Fibroblast of pulmonary artery (primary cell): Measurements from ENCODE around the gene GBF1.

Experiments used
- DNase-seq: peaks from one replicate; pipeline ENCODE4 v3.0.0-alpha.2; 2010; ENCODE audit warnings: low read depth
- H3K4me3 ChIP-seq: replicated peaks from 2 replicates; pipeline ENCODE4 v1.5.1; 2011; ENCODE audit warnings: low read depth, mild to moderate bottlenecking, control low read depth, low read length, moderate library complexity
- CTCF ChIP-seq: IDR thresholded peaks from 2 replicates; pipeline ENCODE4 v1.5.1; 2011; ENCODE audit warnings: mild to moderate bottlenecking, control low read depth, low read length, inconsistent platforms; ENCODE audit errors: missing control alignments

Gene GBF1

DNA sequence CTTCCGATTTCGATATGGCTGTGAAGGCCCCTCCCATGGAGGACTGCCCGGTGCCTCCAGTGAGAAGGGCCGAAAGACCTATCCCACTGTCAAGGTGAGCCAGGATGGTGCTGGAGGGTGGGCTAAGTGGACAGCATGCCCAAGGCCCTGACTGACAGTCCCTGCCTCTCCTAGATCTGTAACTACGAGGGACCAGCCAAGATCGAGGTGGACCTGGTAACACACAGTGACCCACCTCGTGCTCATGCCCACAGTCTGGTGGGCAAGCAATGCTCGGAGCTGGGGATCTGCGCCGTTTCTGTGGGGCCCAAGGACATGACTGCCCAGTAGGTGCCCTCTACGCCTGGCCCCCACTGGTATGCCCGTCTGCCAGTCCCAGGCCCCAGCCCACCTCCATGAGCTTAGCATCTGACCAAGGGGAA lies 151.4 kb downstream of the GBF1 start:
- DNase-seq = no peak
- no peak for TF ChIP-seq CTCF
- H3K4me3 ChIP-seq = peak overlapping the region; percentile 75

GRCh38 chr10:102397222-102398171 lies 152.2 kb downstream of the GBF1 start:
- no peak for TF ChIP-seq CTCF
- H3K4me3 ChIP-seq = no peak overlapping the region
- no peak for DNase-seq

DNA sequence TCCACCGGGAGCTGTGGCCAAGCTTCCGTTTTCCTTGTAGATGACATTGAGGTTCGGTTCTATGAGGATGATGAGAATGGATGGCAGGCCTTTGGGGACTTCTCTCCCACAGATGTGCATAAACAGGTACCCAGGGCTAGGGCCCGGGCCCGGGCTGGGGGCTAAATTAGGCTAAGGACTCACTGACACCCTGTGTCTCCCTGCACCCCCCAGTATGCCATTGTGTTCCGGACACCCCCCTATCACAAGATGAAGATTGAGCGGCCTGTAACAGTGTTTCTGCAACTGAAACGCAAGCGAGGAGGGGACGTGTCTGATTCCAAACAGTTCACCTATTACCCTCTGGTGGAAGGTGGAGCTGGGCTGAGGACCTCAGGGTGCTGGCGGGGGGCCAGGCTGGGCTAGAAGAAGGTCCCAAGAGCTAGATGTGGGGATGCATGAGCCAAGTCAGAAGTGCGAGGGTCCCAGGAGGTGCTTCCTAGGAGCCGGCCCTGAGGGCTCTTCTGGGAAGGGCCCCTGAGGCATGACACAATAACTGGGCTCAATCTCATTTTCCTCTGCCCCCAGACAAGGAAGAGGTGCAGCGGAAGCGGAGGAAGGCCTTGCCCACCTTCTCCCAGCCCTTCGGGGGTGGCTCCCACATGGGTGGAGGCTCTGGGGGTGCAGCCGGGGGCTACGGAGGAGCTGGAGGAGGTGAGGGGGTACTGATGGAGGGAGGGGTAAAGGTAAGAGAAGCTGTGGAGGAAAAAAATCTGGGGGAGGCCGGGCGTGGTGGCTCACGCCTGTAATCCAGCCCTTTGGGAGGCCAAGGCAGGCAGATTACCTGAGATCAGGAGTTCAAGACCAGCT lies 153.1 kb downstream of the GBF1 start:
- TF ChIP-seq CTCF = no peak
- H3K4me3 ChIP-seq = no peak overlapping the region
- DNase-seq = no peak

DNA sequence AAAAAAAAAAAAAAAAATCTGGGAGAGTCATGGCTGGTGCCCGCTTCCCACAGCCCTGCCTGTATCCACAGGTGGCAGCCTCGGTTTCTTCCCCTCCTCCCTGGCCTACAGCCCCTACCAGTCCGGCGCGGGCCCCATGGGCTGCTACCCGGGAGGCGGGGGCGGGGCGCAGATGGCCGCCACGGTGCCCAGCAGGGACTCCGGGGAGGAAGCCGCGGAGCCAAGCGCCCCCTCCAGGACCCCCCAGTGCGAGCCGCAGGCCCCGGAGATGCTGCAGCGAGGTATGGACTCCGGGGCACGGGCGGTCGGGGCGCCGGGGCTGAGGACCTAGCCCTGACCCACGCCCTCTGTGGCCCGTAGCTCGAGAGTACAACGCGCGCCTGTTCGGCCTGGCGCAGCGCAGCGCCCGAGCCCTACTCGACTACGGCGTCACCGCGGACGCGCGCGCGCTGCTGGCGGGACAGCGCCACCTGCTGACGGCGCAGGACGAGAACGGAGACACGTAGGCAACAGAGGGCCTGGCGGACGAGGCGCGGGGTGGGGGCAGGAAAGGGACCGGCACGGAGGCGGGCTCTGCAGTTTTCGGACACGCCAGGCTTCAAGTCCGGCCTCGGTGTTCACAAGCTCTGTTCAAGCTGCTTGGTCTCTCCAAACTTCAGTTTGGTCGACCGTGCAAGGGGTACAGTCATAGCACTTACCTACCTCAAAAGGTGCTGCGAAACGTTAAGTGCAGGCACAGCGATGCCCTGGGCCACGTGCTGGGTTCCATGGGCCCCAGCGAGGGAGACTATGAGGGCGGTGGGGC lies 154.1 kb downstream of the GBF1 start:
- TF ChIP-seq CTCF = peak; percentile 57
- H3K4me3 ChIP-seq = peak overlapping the region; percentile 49
- peak; percentile 88 for DNase-seq

DNA sequence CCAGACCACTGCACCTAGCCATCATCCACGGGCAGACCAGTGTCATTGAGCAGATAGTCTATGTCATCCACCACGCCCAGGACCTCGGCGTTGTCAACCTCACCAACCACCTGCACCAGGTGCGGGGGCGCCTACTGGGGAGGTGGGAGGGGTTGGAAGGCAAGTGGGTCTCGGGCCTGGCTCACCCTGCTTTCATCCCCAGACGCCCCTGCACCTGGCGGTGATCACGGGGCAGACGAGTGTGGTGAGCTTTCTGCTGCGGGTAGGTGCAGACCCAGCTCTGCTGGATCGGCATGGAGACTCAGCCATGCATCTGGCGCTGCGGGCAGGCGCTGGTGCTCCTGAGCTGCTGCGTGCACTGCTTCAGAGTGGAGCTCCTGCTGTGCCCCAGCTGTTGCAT lies 154.7 kb downstream of the GBF1 start:
- H3K4me3 ChIP-seq = no peak overlapping the region
- TF ChIP-seq CTCF = no peak
- no peak for DNase-seq

DNA sequence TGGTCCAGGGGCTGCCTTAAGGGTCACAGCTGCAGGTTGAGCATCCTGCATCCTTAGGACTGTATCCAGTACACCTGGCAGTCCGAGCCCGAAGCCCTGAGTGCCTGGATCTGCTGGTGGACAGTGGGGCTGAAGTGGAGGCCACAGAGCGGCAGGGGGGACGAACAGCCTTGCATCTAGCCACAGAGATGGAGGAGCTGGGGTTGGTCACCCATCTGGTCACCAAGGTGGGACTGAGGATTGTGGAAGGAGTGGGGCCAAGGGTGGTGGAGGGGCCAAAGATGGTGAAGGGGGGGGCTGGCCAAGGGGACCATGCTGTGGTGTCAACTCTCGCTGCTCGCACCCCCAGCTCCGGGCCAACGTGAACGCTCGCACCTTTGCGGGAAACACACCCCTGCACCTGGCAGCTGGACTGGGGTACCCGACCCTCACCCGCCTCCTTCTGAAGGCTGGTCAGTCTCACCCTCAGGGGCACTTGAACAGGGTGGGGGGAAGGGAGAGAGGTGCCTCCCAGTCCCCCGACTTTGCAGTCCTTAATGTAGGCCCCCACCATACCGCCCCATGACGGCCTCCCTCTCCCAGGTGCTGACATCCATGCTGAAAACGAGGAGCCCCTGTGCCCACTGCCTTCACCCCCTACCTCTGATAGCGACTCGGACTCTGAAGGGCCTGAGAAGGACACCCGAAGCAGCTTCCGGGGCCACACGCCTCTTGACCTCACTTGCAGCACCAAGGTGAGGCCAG lies 155.4 kb downstream of the GBF1 start:
- no peak for DNase-seq
- H3K4me3 ChIP-seq = no peak overlapping the region
- no peak for TF ChIP-seq CTCF
